OCI-LY7 (cell line): Measurements from ENCODE around the gene ZSWIM5. TPM values are rescaled to one million over a fixed set of nuclear protein-coding genes. Genes with fewer than 3 reads are reported as not detected.
"Not testable (repeated sequence)": the region's sequence is repeated elsewhere in the genome, so short reads cannot be mapped to it uniquely, and the experiment has no call there.

Source experiments
- BruUV-seq: library from RNA; stranded (reverse); fragments of 400-500 nt; replicated peaks from 2 replicates; lab custom pipeline; 2021; lab: Mats Ljungman, UMichigan
- CTCF ChIA-PET: fragments of 300-600 bp; sonication (Branson Sonifier 250); formaldehyde crosslinking; loops from one replicate; lab custom pipeline; 2022; ENCODE audit warnings: antibody characterized with exemption; ENCODE audit not compliant: unreplicated experiment; lab: Charles Lee
- POLR2A ChIA-PET: fragments of 300-600 bp; sonication (Branson Sonifier 250); formaldehyde crosslinking; loops from one replicate; lab custom pipeline; 2022; ENCODE audit warnings: antibody characterized with exemption; lab: Charles Lee
- DNase-seq: peaks from one replicate; pipeline ENCODE4 v3.0.0-alpha.2; 2015; ENCODE audit warnings: low spot score
- H2AFZ ChIP-seq: fragments of 200-600 bp; sonication (generic), shearing (Covaris generic); 2 replicates; pipeline ENCODE4 v1.6.1; 2014; ENCODE audit warnings: mild to moderate bottlenecking, antibody characterized with exemption, low read length, moderate library complexity
- H3K27ac ChIP-seq: fragments of 200-600 bp; sonication (generic); 2 replicates; pipeline ENCODE4 v1.5.1; 2014; ENCODE audit warnings: mixed run types, low read depth, mild to moderate bottlenecking, moderate library complexity, low read length, inconsistent platforms; ENCODE audit not compliant: poor library complexity, severe bottlenecking
- H3K36me3 ChIP-seq: fragments of 200-600 bp; sonication (generic); 2 replicates; pipeline ENCODE4 v1.6.1; 2014; ENCODE audit warnings: mild to moderate bottlenecking, antibody characterized with exemption, low read length, moderate library complexity, mixed read lengths; ENCODE audit not compliant: insufficient read depth
- H3K4me1 ChIP-seq: fragments of 200-600 bp; sonication (generic); 2 replicates; pipeline ENCODE4 v1.5.1; 2014; ENCODE audit warnings: mild to moderate bottlenecking, low read length; ENCODE audit not compliant: insufficient read depth, poor library complexity, severe bottlenecking
- H3K4me2 ChIP-seq: fragments of 200-600 bp; sonication (generic); 2 replicates; pipeline ENCODE4 v1.6.1; 2014; ENCODE audit warnings: mild to moderate bottlenecking, low read length
- H3K4me3 ChIP-seq: fragments of 200-600 bp; sonication (generic); 2 replicates; pipeline ENCODE4 v1.5.1; 2014; ENCODE audit warnings: mild to moderate bottlenecking, low read depth, low read length; ENCODE audit not compliant: poor library complexity, severe bottlenecking
- H3K79me2 ChIP-seq: fragments of 200-600 bp; sonication (generic); 2 replicates; pipeline ENCODE4 v1.6.1; 2016; ENCODE audit warnings: low read depth, mild to moderate bottlenecking, low read length, moderate library complexity, mixed read lengths; ENCODE audit not compliant: insufficient read depth
- H3K9me2 ChIP-seq: fragments of 200-600 bp; sonication (generic); 2 replicates; pipeline ENCODE4 v1.6.1; 2016; ENCODE audit warnings: mild to moderate bottlenecking, low read length, mixed read lengths; ENCODE audit not compliant: insufficient read depth
- H3K9me3 ChIP-seq: fragments of 200-600 bp; sonication (generic); 2 replicates; pipeline ENCODE4 v1.6.1; 2014; ENCODE audit warnings: mild to moderate bottlenecking, mixed run types, low read length, mixed read lengths
- H4K20me1 ChIP-seq: fragments of 200-600 bp; sonication (generic); 2 replicates; pipeline ENCODE4 v1.6.1; 2014; ENCODE audit warnings: mild to moderate bottlenecking, antibody characterized with exemption, low read length, moderate library complexity, mixed read lengths; ENCODE audit not compliant: insufficient read depth
- EZH2phosphoT487 ChIP-seq: fragments of 200-600 bp; sonication (generic); IDR thresholded peaks from 2 replicates; pipeline ENCODE4 v1.6.1; 2018; ENCODE audit warnings: low read depth, borderline replicate concordance, mild to moderate bottlenecking, mixed run types, antibody characterized with exemption, low read length, moderate library complexity, mixed read lengths
- intact Hi-C: fragments of 100-400 bp; cut with micrococcal nuclease; formaldehyde crosslinking; loops from one replicate; pipeline ENCODE4 v1.10.0; 2022; ENCODE audit not compliant: unreplicated experiment
- total RNA-seq, 2 experiments: library from RNA; depleted of rRNA in 1 of 2; stranded (reverse); fragments of >200 nt in 1 of 2; shearing (Covaris generic) in 1 of 2; gene quantifications; 2 replicates each; pipeline ENCODE4 v1.2.3, GENCODE V29; 2014 to 2022
- TF ChIP-seq, protein P1 (sequence below): fragments of 200-600 bp; sonication (generic); conservative IDR thresholded peaks from 2 replicates; pipeline ENCODE4 v1.5.1; 2014; ENCODE audit warnings: mild to moderate bottlenecking, antibody characterized with exemption, low read length, moderate library complexity, mixed read lengths

Gene ZSWIM5
- total RNA-seq, 2 experiments from 2014 or later = 0.28 to 0.42 TPM

DNA sequence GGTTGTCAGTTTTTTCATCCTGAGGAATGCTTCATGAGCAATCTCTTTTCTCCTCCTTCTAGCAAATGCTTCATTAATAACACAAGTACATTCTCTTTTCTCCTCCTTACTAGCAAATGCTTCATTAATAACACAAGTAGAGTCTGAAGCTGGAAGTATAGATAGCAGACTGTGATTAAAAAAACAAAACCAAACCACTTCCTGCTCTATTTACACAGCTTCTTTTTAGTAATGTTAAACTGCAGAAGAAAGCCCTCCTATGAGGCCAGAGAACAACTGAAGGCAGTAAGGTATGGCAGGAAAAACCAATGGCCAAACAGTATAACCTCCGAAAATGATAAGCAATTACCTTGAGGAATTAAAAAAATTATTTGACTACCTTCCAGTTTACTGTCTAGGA is 90.1 kb downstream of the ZSWIM5 start:
- H3K4me3 ChIP-seq = no peak overlapping the region
- POLR2A ChIA-PET = no interaction called here
- TF ChIP-seq, protein P1, sequence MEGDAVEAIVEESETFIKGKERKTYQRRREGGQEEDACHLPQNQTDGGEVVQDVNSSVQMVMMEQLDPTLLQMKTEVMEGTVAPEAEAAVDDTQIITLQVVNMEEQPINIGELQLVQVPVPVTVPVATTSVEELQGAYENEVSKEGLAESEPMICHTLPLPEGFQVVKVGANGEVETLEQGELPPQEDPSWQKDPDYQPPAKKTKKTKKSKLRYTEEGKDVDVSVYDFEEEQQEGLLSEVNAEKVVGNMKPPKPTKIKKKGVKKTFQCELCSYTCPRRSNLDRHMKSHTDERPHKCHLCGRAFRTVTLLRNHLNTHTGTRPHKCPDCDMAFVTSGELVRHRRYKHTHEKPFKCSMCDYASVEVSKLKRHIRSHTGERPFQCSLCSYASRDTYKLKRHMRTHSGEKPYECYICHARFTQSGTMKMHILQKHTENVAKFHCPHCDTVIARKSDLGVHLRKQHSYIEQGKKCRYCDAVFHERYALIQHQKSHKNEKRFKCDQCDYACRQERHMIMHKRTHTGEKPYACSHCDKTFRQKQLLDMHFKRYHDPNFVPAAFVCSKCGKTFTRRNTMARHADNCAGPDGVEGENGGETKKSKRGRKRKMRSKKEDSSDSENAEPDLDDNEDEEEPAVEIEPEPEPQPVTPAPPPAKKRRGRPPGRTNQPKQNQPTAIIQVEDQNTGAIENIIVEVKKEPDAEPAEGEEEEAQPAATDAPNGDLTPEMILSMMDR = no peak
- TF ChIP-seq EZH2phosphoT487 = no peak
- H2AFZ ChIP-seq = no peak overlapping the region
- H3K9me3 ChIP-seq = no peaks in the 10 kb centered on the region
- 0 out of 2 replicates have a peak, but pooled peaks cover 2% of the 10 kb centered on the region for H3K9me2 ChIP-seq
- no peaks in the 10 kb centered on the region for H3K79me2 ChIP-seq
- BruUV-seq = no TSS peak
- no peak overlapping the region for H3K4me2 ChIP-seq
- CTCF ChIA-PET = no interaction called here
- no peak overlapping the region for H3K27ac ChIP-seq
- no peak for DNase-seq
- intact Hi-C loops = no loop called here
- H4K20me1 ChIP-seq = no peaks in the 10 kb centered on the region
- no peaks in the 10 kb centered on the region for H3K36me3 ChIP-seq
- no peaks in the 10 kb centered on the region for H3K4me1 ChIP-seq

DNA sequence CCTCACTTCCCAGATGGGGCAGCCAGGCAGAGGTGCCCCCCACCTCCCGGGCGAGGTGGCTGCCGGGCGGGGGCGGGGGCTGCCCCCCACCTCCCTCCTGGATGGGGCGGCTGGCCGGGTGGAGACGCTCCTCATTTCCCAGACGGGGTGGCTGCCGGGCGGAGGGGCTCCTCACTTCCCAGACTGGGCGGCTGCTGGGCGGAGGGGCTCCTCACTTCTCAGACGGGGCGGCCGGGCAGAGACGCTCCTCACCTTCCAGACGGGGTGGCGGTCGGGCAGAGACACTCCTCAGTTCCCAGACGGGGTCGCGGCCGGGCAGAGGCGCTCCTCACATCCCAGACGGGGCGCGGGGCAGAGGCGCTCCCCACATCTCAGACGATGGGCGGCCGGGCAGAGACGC is 91.2 kb downstream of the ZSWIM5 start:
- H2AFZ ChIP-seq, H4K20me1 ChIP-seq, H3K4me3 ChIP-seq, H3K27ac ChIP-seq, CTCF ChIA-PET, H3K79me2 ChIP-seq, intact Hi-C loops, H3K36me3 ChIP-seq, H3K4me2 ChIP-seq, H3K9me3 ChIP-seq, H3K4me1 ChIP-seq, H3K9me2 ChIP-seq, DNase-seq, BruUV-seq, POLR2A ChIA-PET: not testable (repeated sequence)

DNA sequence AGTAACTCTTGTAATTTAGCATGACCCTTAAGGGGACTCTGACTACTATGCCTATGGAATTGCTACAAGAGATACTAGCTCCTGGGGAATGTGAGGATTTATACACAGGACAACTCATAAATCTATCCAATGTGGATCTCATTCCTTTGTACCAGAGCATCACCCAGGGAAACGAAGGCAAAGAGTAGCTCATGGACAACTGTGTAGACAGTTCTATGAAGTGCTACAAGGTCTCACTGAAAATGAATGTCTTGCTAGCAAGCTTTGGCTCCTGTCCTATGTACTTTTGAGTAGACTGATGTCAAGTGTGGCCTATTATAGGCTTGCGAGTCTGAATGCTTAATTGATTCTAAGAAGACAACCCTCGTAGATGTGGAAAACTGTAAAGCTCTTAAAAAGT is 93.7 kb downstream of the ZSWIM5 start:
- Histone ChIP-seq H3K9me2 (0 out of 2 replicates have a peak, but pooled peaks cover 2% of the 10 kb centered on the region), H2AFZ (no peak overlapping the region), H3K4me2 (no peak overlapping the region), H3K27ac (no peak overlapping the region), H3K4me1 (no peaks in the 10 kb centered on the region), H3K4me3 (no peak overlapping the region), H3K9me3 (no peaks in the 10 kb centered on the region), H4K20me1 (no peaks in the 10 kb centered on the region), H3K79me2 (no peaks in the 10 kb centered on the region), H3K36me3 (no peaks in the 10 kb centered on the region)
- ChIA-PET POLR2A (no interaction called here), CTCF (no interaction called here)
- no peak for DNase-seq
- no peak for TF ChIP-seq EZH2phosphoT487
- TF ChIP-seq, protein P1 = no peak
- intact Hi-C loops = no loop called here
- BruUV-seq = no TSS peak
